CD4-positive, alpha-beta T cell treated with Interleukin-10 for 1 hour (primary cell): Measurements from ENCODE around the gene HSPA9.
"Not testable (repeated sequence)": the region's sequence is repeated elsewhere in the genome, so short reads cannot be mapped to it uniquely, and the experiment has no call there.

Experiments used
- DNase-seq: peaks from one replicate; pipeline ENCODE4 v3.0.0-alpha.2; 2020

Gene HSPA9

DNA sequence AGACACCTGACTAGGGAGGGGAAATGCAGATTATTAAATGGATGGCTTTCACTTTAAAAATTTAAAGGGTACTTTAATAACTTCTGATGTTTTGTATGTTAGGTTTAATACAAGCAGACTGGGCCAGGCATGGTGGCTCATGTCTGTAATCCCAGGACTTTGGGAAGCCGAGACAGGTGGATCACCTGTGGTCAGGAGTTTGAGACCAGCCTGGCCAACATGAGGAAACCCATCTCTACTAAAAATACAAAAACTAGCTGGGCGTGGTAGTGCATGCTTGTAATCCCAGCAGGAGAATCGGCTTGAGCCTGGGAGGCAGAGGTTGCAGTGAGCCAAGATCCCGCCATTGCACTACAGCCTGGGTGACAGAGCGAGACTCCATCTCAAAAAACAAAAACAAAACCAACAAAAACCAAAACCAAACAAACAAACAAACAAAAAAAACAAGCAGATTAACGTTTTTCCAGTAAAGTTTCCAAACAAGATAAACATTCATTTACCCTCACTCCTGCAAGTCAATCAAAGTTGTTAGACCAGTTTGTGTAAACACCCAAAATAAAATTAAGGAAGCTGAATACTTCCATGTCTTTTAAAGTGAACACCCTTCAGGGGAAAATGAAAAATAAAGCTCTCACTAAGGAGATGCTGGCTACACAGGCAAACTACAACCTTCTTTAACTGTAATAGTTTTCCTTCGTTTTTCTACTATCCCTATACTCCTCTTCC lies 46.3 kb downstream of the HSPA9 start:
- DNase-seq = no peak

DNA sequence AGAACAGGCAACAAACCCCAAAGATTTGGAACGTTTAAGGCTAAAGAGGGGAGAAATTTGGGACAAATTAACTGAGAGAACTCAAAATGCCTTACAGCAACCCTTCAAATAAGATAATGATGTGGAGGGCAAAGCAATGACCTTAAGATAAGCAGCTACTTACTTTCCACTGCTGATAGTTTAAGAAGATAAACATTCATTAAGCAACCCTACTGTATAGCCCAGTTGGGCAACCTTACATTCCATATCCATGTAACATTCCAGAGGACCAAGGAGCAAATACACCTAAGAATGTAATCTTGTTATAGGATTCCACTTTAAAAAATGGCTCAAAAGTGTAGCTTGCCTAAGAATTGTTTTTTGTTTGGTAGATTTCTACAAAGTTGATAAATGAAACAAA lies 47.0 kb downstream of the HSPA9 start:
- DNase-seq = no peak

DNA sequence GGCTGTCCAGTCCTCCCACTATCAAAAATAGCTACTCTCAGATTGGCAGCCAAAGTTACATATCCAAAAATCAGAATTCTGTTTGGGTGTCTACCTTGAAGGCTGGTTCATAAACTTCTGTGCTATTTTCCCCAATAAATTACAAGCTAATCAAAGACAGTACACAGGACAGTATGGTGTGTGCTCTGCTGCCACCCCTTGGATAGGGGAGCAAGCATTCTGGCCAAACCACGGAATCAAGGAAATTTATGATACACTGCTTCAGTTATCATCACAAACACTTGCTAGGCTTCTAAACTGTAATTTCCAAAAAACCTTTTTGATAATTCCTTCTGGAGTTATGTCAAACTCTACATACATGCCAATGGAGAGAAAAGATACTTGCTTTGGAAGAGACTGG lies 48.0 kb downstream of the HSPA9 start:
- no peak for DNase-seq

DNA sequence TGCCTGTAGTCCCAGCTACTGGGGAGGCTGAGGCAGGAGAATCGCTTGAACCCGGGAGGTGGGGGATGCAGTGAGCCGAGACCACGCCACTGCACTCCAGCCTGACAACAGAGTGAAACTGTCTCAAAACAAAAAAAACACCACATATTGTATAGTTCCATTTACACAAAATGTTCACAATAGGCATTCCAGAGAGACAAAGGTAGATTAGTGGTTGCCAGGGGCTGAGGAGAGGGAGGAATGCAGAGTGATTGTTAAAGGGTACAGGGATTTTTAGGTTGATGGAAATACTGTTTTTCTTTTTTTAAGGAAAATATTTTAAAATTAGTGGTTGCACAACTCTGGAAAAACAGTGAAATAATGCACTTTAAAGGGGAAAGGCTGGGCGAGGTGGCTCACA lies 51.8 kb downstream of the HSPA9 start:
- DNase-seq = no peak

DNA sequence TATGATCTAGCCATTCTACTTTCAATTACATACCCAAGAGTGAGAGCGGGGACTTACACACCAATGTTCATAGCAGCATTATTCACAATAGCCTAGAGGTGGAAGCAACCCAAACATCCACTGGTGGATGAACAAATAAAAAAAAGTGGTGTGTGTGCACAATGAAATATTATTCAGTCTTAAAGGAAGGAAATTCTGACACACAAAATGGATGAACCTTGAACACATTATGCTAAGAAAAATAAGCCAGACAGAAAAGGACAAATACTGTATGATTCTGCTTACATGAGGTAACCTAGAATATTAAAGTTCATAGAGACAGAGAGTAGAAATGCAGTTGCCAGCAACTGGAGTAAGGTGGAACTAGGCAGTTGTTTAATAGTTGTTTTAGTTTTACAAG lies 54.2 kb downstream of the HSPA9 start:
- no peak for DNase-seq

DNA sequence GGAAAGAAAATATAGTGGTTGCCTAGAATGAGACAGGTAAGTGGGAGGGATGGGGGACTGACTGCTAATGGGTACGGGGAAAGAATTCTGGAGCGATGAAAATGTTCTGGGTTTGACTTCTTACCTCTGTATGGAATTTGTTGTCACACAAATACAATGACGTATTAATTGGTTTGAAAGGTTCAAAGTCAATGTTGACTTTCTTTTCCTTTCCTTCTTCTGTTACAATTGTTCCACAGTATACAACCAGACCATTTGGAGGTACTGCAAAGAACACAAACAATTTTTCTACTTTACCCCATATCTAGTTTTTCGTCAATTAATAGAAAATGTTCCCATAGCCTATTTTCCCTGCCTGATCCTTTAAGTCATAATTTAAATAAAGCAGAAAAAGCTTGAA lies 57.8 kb downstream of the HSPA9 start:
- DNase-seq = no peak

DNA sequence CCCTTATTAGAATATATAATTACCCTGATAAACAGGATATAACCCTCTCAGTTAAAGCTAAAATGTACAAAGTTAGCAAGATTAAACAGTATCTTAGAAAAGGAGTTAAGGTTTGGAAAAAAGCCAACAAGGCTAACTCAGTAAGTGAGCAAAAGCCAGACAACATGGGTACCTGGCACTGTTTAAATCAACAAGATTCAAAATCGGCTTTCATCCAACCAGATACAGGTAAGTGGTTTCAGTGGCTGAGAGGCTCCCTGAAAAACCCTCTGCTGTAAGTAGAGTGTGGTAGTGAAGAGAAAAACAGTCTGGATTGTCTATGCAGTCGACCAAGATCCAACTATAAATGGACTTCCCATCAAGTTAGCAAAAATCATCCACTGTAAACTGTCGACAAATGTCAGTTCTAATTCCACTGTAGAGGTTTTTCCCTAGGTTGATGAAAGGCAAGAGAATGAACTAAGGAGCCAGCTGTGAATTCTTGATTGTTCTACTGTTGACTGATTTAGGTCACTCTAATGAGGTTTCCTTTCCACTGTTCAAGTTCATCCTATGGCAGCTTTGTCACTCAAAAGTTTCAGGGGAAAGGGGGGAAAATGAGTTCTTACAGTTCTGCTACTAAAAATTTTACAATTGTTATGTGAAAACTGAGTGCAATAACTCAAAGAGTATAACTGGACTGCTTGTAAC lies 59.5 kb downstream of the HSPA9 start:
- no peak for DNase-seq

DNA sequence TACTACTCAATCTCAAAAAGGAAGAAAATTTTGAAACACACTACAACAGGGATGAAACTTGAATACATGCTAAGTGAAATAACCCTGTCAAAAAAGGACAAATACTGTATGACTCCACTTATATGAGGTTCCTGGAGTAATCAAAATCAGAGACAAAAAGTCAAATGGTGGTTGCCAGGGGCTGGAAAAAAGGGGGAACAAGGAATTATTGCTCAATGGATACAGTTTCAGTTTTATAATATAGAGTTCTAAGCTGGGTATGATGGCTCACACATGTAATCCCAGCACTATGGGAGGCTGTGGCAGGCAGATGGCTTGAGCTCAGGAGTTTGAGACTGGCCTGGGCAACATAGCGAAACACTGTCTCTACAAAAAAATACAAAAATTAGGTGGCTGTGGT lies 61.2 kb downstream of the HSPA9 start:
- DNase-seq = no peak

DNA sequence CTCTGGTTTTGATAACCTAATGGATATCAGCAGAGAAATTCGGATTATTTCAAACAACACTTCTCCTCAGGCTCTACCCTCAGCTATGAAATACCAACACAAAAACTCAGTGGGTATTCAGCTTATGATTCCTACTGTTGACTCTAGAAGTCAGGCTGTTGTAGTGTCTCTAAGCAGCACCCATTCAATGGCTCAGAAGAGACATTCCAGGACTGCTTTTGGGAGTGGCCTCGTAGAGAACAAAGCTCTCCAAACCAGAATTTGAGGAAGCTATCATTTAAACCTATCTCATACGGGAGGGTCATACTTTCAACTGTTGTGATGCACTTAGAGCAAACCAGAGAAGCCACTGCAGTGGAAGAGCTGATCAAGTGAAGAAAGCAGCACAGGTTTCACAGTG lies 66.2 kb downstream of the HSPA9 start:
- no peak for DNase-seq

DNA sequence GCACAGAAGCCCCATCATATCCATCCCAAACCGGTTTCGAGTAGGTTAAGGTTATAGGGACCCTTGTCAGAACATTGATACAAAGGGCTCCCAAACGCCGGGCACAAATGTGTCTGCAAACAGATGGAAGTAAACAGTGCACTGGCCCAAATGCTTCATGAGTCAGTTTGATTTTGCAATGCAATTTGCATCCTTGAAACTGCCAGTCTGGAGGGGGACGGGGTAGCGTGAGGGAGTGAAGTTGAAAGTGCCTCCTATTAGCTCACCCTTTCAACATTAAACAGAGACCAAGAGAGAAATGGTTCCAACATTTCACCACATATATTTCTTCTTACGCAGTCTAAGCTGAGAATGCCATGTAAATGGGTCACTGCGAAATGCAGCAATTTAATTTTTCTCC lies 67.7 kb downstream of the HSPA9 start:
- DNase-seq = not testable (repeated sequence)

DNA sequence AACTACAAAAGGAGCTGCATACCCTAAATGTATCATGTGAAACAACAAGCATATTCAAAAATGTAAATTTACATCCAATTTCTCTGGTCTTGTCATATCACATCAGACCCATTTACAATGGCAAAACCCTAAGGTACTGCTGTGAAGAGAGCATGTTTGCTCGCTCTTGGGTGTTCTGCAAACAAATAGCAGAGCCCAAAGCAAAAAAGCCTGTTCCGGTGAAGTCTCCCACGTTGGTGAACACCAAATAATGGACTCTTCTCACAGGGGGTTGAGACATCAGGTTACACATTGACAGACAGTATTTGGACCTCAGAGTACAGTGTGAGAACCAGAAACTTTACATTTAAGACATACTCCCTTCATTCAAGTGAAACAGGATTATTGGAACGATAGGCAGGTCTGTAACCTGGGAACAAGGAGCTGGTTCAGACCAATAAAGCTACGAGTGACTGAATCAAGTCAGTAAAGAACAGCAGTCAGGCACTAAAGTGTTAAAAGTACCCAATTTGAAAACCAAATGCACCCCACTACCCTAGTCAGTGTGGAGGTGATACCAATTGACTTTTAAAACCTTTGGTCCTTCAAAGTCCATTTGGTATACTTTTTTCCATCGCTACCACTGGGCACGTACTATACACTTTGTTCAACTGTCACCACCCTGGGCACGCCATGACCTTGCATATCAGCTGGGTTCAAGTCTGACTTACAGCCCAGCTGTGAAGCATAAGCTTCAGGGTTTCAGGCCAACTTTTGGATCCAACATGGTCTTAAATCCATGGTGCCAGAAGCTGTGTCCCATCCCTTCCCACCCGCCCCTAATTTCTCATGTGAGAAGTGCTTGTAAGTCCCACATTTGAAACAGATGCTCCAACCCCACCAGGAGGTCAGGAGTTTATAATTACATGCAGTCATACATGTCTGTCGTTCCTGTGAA lies 68.6 kb downstream of the HSPA9 start:
- no peak for DNase-seq

DNA sequence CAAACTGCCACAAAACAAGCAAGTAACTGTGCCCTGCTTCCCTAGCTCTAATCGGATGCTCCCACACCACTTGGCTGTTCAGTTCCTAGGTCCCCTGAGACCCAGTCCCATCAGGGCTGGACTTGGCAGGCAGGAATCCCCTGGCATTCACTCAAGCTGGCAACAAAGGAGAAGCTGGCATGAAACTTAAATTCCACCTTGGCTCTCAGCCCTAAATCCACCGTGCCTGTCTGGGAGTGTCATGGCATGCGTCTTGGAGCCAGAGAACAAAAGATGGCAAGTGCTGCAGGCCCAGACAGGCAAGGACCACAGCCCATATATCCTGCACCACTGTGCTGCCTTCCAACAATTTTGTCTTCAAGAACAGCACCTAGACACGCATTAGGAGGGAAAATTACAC lies 70.4 kb downstream of the HSPA9 start:
- no peak for DNase-seq
